Right lobe of liver (tissue), 6 donors: ENCODE measurements around the gene ACP7. TPM values are rescaled to one million over a fixed set of nuclear protein-coding genes. Genes with fewer than 3 reads are reported as not detected.

Source experiments
- ATAC-seq, 4 donors: fragments of 200-7000 bp; cut with Tn5 transposase; one replicate each; pipeline ENCODE4 v1.9.1; 2020; ENCODE audit warnings: mild to moderate bottlenecking in 4 of 4, moderate library complexity in 4 of 4
- DNase-seq, 3 donors: peaks; one replicate each; pipeline ENCODE4 v3.0.0-alpha.2; 2020
- H3K27ac ChIP-seq, 3 donors: fragments of 200-600 bp; one replicate each; pipeline ENCODE4 v1.8.0; 2022
- H3K27me3 ChIP-seq, 2 donors: fragments of 200-600 bp; one replicate each; pipeline ENCODE4 v1.8.0; 2022
- H3K36me3 ChIP-seq, 4 donors: fragments of 200-600 bp; sonication (generic) in 1 of 4; one replicate each; pipeline versions ENCODE4 v1.5.1 to v1.8.0; 2017 to 2022; ENCODE audit warnings: control low read depth in 1 of 4
- H3K4me1 ChIP-seq, 4 donors: fragments of 200-600 bp; sonication (generic) in 1 of 4; one replicate each; pipeline versions ENCODE4 v1.5.1 to v1.8.0; 2017 to 2022; ENCODE audit warnings: control low read depth in 1 of 4
- H3K4me3 ChIP-seq, 3 donors: fragments of 200-600 bp; one replicate each; pipeline ENCODE4 v1.8.0; 2022
- H3K9me3 ChIP-seq, 4 donors: fragments of 200-600 bp; sonication (generic) in 1 of 4; one replicate each; pipeline versions ENCODE4 v1.5.1 to v1.8.0; 2017 to 2022; ENCODE audit warnings: control low read depth in 1 of 4
- CTCF ChIP-seq, 4 donors: fragments of 200-600 bp in 3 of 4; fragments of 450-650 bp in 1 of 4; IDR thresholded peaks; one replicate each; pipeline versions ENCODE4 v1.5.1 to v1.8.0; 2016 to 2022; ENCODE audit warnings: antibody characterized with exemption in 4 of 4, mild to moderate bottlenecking in 2 of 4
- POLR2A ChIP-seq: fragments of 450-650 bp; IDR thresholded peaks from one replicate; pipeline ENCODE4 v1.6.1; 2017; ENCODE audit warnings: antibody characterized with exemption, mild to moderate bottlenecking
- WGBS: methylation state at CpG from one replicate; pipeline ENCODE4 v1.1.6; 2018; ENCODE audit warnings: low coverage, low lambda C conversion rate; ENCODE audit not compliant: insufficient coverage; ENCODE audit errors: missing lambda C conversion rate; 5-methylcytosine and 5-hydroxymethylcytosine counted together
- intact Hi-C, 2 donors: fragments of 100-400 bp; cut with DNase I; formaldehyde crosslinking; loops; one replicate each; pipeline versions ENCODE4 v1.11.2 to v1.14.1; 2022
- long read RNA-seq: library from polyadenylated mRNA; unstranded; transcript quantifications from one replicate; pipeline ENCODE4 v2.0.0, GENCODE V29; 2019
- total RNA-seq, 6 experiments: library from RNA; depleted of rRNA in 2 of 6; stranded (reverse); fragments of >200 nt in 2 of 6; fragmentation: NEBNext Ultra II Directional in 3 of 6; extraction: Animal tissue kit (Norgen Biotek cat#: 25700) in 3 of 6; gene quantifications; one replicate each; pipeline versions ENCODE4 v1.1.0 to v1.2.4, GENCODE V29; 2016 to 2023
- donor health status: DM: no; HTN: yes; CAD: no.
- donor health status: DM: no; HTN: no; CAD: no.
- donor health status: DM: no; HTN: no; CAD: no.
- donor health status: DM: no; HTN: yes; CAD: no.
- donor health status: DM: no; HTN: yes; CAD: no.

The ACP7 gene
- not detected for total RNA-seq
- long read RNA-seq = 0 reads

- ATAC-seq (peak in 1 of 4 donors; percentile 41), DNase-seq (no peak)
- Histone ChIP-seq H3K4me1 (no peaks in the 10 kb centered on the region), H3K27me3 (no peaks in the 10 kb centered on the region), H3K27ac (no peak within 1 kb of the TSS), H3K36me3 (no peaks in the 10 kb centered on the region), H3K4me3 (no peak within 1 kb of the TSS), H3K9me3 (no peaks in the 10 kb centered on the region)
- TF ChIP-seq CTCF (IDR thresholded peaks at IDR 0.05) (no peak), POLR2A (no peak)
- intact Hi-C loops = no loop called here
- WGBS = 14% methylated on average over 22 of the region's 54 CpGs
These were observed at the start of gene ACP7 for GRCh38 chr19:39083983-39084731. ACP7 (plus strand) TSS chr19:39084368; CDS start chr19:39085270, 902 bp downstream.

GRCh38 chr19:39036581-39036980 is 47.6 kb upstream of the ACP7 start:
- DNase-seq = no peak
- no peak for ATAC-seq
- intact Hi-C loops = loop anchor here in 1 of 2 donors (5.0 kb wide), 1 partner anchor 74 kb away; no protein-coding TSS in a partner anchor
- Histone ChIP-seq H3K27me3 (no peaks in the 10 kb centered on the region), H3K27ac (no peak overlapping the region), H3K4me3 (no peak overlapping the region), H3K4me1 (peaks cover 0 to 6% (median 2%) of the 10 kb centered on the region in 4 donors), H3K36me3 (no peaks in the 10 kb centered on the region), H3K9me3 (no peaks in the 10 kb centered on the region)
- no peak for TF ChIP-seq CTCF (IDR thresholded peaks at IDR 0.05)
- no peak for TF ChIP-seq POLR2A

DNA sequence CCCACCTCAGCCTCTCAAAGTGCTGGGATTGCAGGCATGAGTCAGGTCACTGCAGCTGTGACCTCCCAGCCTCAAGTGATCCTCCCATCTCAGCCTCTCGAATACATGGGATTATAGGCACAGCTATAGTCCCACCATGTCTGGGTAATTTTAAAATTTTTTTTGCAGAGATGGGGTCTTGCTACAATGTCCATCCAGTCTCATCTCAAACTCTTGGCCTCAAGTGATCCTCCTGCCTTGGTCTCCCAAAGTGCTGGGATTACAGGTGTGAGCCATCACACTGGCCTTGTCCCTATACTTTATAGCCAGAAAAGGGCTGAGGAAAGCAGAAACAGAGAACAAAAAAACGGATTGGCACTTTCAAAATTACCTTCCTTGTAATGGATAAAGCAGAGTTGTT is 47.0 kb upstream of the ACP7 start:
- no peak for TF ChIP-seq CTCF (IDR thresholded peaks at IDR 0.05)
- no peak for TF ChIP-seq POLR2A
- H3K27me3 ChIP-seq = no peaks in the 10 kb centered on the region
- peaks cover 0 to 6% (median 2%) of the 10 kb centered on the region in 4 donors for H3K4me1 ChIP-seq
- H3K36me3 ChIP-seq = no peaks in the 10 kb centered on the region
- H3K27ac ChIP-seq = no peak overlapping the region
- DNase-seq = no peak
- WGBS = 40% methylated on average over 2 of the region's 2 CpGs
- intact Hi-C loops = loop anchor here in 1 of 2 donors (5.0 kb wide), 1 partner anchor 75 kb away; no protein-coding TSS in a partner anchor
- ATAC-seq = no peak
- H3K4me3 ChIP-seq = no peak overlapping the region
- H3K9me3 ChIP-seq = no peaks in the 10 kb centered on the region

DNA sequence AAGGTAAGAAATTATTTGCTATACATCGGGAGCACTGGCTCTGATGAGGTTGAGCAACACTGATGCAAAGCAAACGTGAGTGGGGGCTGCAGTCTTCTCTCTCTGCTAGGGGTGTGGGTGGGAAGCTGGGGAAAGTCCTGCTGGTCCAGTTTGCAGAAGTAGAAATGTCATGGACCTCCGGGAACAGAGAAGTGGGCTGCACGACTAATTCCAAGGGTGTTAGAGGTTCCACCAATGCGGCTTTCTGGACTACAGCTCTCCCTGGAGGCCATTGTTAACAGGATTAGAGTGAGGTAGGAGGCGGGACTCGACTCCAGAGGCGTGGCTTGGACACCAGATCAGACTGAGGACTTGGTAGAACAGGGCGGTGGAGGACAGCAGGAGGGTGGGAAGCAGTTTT is 46.1 kb upstream of the ACP7 start:
- 2% methylated on average over 9 of the region's 9 CpGs for WGBS
- H3K36me3 ChIP-seq = no peaks in the 10 kb centered on the region
- H3K4me3 ChIP-seq = no peak overlapping the region
- DNase-seq (peak; percentile 50 to 71 (median 63)), ATAC-seq (peak; percentile 91 to 97 (median 94))
- TF ChIP-seq POLR2A (no peak), CTCF (IDR thresholded peaks at IDR 0.05) (peak; percentile 30 to 52 (median 42))
- H3K27ac ChIP-seq = no peak overlapping the region
- intact Hi-C loops = loop anchor here in 1 of 2 donors (5.0 kb wide), 1 partner anchor 76 kb away; no protein-coding TSS in a partner anchor
- no peaks in the 10 kb centered on the region for H3K27me3 ChIP-seq
- no peaks in the 10 kb centered on the region for H3K9me3 ChIP-seq
- H3K4me1 ChIP-seq = peaks cover 0 to under 1% (median 0%) of the 10 kb centered on the region in 4 donors
